Astrocyte of the spinal cord (primary cell): ENCODE results near the gene RPS27A.
A peak's percentile ranks its signal among the peaks of the same experiment; 100 is the strongest.
"Not testable (repeated sequence)": the region's sequence is repeated elsewhere in the genome, so short reads cannot be mapped to it uniquely, and the experiment has no call there.

Source experiments
- DNase-seq: peaks from one replicate; pipeline ENCODE4 v3.0.0; 2011; ENCODE audit warnings: low read depth, low spot score
- H3K4me3 ChIP-seq: 2 replicates; pipeline ENCODE4 v1.5.1; 2011; ENCODE audit warnings: low read depth, mild to moderate bottlenecking, low read length, moderate library complexity
- in situ Hi-C: cut with HindIII; loops from 2 replicates; pipeline ENCODE4 v1.10.0; 2017; ENCODE audit warnings: low sequenced_read_pairs
- TF ChIP-seq, protein P1 (sequence below): IDR thresholded peaks from 2 replicates; pipeline ENCODE4 v1.5.1; 2012; ENCODE audit warnings: low read depth, mild to moderate bottlenecking, low read length, inconsistent platforms

Gene RPS27A

DNA sequence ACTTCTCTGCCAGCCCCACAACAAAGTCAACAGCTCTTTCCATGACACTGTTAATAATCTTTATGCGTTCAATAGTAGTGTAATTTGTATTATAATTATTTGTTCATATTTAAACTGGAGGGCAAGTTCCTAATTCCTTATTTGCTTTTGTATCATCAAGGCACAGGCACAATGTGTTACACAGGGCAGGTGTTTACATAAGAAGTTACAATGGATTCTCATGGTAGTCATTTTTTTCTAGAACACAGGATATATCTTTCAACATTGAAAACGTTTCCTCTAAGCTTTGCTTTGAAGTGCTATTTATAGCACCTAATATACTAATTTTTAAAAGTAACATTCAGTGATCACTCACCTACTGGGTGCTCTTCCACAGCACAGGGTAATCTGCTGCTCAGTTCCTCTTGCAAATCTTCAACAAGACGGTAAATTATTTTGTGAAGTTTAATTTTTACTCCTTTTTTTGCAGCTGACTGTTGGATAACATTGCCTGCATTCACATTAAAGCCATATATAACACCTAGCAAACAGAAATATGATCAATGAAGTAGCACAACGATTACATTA is 7.3 kb downstream of the RPS27A start:
- in situ Hi-C loops, result no loop called here
- no peak overlapping the region for H3K4me3 ChIP-seq
- DNase-seq, result no peak
- TF ChIP-seq, protein P1, sequence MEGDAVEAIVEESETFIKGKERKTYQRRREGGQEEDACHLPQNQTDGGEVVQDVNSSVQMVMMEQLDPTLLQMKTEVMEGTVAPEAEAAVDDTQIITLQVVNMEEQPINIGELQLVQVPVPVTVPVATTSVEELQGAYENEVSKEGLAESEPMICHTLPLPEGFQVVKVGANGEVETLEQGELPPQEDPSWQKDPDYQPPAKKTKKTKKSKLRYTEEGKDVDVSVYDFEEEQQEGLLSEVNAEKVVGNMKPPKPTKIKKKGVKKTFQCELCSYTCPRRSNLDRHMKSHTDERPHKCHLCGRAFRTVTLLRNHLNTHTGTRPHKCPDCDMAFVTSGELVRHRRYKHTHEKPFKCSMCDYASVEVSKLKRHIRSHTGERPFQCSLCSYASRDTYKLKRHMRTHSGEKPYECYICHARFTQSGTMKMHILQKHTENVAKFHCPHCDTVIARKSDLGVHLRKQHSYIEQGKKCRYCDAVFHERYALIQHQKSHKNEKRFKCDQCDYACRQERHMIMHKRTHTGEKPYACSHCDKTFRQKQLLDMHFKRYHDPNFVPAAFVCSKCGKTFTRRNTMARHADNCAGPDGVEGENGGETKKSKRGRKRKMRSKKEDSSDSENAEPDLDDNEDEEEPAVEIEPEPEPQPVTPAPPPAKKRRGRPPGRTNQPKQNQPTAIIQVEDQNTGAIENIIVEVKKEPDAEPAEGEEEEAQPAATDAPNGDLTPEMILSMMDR, result no peak

DNA sequence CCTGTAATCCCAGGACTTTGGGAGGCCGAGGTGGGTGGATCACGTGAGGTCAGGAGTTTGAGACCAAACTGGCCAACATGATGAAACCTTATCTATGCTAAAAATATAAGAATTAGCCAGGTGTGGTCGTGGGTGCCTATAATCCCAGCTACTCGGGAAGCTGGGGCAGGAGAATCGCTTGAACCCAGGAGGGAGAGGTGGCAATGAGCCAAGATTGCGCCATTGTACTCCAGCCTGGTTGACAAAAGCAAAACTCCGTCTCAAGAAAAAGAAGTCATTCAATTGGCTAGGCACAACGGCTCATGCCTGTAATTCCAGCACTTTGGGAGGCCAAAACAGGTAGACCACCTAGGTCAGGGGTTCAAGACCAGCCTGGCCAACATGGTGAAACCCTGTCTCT is 9.1 kb downstream of the RPS27A start:
- DNase-seq, H3K4me3 ChIP-seq, in situ Hi-C loops: not testable (repeated sequence)

DNA sequence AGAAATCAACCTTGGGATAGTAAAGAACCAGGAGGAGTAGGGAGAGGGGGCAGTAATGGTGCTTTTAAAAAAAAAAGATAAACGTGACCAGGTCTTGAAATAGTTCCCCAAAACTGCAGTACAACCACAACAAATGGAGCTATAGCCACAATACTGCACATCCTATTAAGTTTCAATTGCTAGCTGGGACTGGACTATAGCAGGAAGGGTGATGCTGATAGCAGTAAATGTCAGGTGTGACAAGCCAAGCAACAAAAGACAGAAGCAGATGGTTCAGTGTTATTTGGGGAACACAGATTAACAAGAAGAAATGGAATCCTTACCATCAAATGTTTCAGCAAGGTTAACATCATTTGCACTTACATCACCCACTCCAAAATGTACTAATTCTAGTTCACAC is 10.1 kb downstream of the RPS27A start:
- DNase-seq, result no peak
- H3K4me3 ChIP-seq, result no peak overlapping the region
- in situ Hi-C loops, result no loop called here
- TF ChIP-seq, protein P1, result no peak

DNA sequence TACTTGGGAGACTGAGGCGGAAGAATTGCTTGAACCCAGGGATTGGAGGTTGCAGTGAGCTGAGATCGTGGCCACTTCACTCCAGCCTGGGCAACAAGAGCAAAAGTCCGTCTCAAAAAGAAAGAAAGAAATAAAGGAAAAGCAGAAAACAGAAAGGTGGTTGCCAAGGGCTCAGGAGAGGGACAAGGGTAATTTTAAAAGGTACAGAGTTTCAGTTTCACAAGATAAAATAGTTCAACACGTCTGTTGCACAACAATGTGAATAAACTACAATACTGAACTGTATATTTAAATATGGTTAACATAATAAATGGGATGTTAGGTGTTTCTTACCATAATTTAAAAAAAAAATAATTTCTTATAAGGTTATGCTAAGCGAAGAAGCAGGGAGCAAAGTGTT is 12.9 kb downstream of the RPS27A start:
- in situ Hi-C loops, result no loop called here
- TF ChIP-seq, protein P1, result no peak
- no peak for DNase-seq
- H3K4me3 ChIP-seq, result no peak overlapping the region

DNA sequence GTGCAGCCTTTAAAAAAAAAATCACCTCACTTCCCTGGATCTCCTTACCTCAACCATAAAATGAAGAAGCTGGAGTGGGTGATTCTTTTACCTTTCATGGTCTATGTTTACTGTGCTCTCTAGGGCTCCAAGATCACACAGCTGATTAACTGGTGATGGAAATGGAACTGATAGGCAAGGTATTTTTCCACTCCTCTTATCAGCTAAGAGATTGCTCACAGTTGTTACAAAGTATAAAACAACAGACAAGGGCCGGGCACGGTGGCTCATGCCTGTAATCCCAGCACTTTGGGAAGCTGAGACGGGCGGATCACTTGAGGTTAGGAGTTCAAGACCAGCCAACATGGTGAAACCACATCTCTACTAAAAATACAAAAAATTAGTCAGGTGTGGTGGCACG is 14.5 kb downstream of the RPS27A start:
- in situ Hi-C loops, result no loop called here
- TF ChIP-seq, protein P1, result no peak
- DNase-seq, result no peak
- no peak overlapping the region for H3K4me3 ChIP-seq

DNA sequence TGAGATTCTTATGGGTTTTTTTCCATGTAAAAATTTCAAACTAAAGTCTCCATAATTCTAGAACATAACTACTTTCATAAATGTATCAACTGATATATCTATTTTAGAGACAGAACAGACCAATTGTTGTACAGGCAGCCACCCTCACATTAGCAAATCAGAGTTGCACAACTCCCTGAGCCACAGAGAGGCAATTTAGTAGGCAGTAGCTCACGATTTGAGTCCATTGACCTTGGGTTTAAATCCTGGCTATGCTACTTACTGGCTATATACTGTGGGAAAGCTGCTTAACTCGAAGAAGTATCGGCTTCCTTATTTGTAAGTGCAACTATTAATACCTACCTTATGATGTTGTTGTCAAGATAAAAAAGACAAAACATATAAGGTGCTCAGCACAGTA is 20.3 kb downstream of the RPS27A start:
- DNase-seq, result no peak
- in situ Hi-C loops, result no loop called here
- TF ChIP-seq, protein P1, result no peak
- H3K4me3 ChIP-seq, result no peak overlapping the region

DNA sequence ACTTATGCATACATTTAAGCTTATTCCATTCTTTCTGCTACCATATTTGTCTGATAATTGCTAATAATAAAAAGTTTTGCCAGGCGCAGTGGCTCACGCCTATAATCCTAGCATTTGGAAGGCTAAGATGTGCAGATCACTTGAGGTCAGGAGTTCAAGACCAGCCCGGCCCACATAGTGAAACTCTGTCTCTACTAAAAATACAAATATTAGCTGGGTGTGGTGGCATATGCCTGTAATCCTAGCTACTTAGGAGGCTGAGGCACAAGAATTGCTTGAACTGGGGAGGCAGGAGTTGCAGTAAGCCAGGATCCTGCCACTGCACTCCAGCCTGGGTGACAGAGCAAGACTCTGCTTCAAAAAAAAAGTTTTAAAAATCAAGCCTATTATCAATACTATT is 27.1 kb downstream of the RPS27A start:
- H3K4me3 ChIP-seq, DNase-seq, in situ Hi-C loops: not testable (repeated sequence)

DNA sequence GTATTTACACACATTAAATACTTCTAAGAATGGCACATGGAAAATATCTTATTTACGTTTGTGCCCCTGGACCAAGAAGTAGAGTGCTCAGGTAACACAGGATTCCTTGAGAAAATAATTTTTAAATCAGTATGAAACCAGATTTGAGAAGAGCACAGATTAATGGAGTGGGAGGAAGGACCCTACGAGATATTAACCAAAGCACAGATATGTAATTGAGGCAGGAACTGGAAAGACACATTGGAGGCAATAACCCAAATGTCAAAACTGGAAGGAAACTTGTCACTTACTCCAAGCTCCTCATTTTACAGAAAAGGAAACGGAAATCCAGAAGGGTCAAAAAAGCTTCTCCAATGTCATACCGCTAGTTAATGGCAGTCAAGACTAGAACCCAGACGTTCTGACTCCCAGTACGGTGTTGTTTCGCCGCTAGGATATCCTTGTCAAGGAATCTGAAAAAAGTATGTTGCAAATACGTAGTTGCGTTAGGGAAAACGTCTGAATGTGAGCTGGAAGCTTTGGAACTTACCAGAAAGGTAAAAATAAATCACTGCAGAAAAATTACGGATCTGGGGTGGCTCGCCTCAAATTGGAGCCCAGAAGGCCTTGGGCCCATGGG is 35.9 kb downstream of the RPS27A start:
- TF ChIP-seq, protein P1, result no peak
- no peak for DNase-seq
- in situ Hi-C loops, result no loop called here
- peak overlapping the region; percentile 80 for H3K4me3 ChIP-seq
